HEK293T (cell line): Measurements from ENCODE around the gene CD53.

Source experiments
- ELF4 ChIP-seq: fragments of 450-650 bp; IDR thresholded peaks from 2 replicates; pipeline ENCODE4 v1.6.1; 2017; ENCODE audit warnings: antibody characterized with exemption
- FOXA1 ChIP-seq: fragments of 450-650 bp; IDR thresholded peaks from 2 replicates; pipeline ENCODE4 v1.6.1; 2016; ENCODE audit warnings: mild to moderate bottlenecking
- FOXK2 ChIP-seq: fragments of 450-650 bp; IDR thresholded peaks from 2 replicates; pipeline ENCODE4 v1.6.1; 2016; ENCODE audit warnings: mild to moderate bottlenecking
- FOXM1 ChIP-seq: fragments of 450-650 bp; IDR thresholded peaks from 2 replicates; pipeline ENCODE4 v1.6.1; 2017; ENCODE audit warnings: mild to moderate bottlenecking, borderline replicate concordance
- HDGF ChIP-seq: fragments of 450-650 bp; IDR thresholded peaks from 2 replicates; pipeline ENCODE4 v1.6.1; 2017; ENCODE audit warnings: antibody characterized with exemption, borderline replicate concordance
- L3MBTL2 ChIP-seq: fragments of 450-650 bp; conservative IDR thresholded peaks from 2 replicates; pipeline ENCODE4 v1.6.1; 2016; ENCODE audit warnings: mild to moderate bottlenecking
- NFRKB ChIP-seq: fragments of 450-650 bp; IDR thresholded peaks from 2 replicates; pipeline ENCODE4 v1.6.1; 2016; ENCODE audit warnings: mild to moderate bottlenecking, moderate library complexity
- PKNOX1 ChIP-seq: fragments of 450-650 bp; IDR thresholded peaks from 2 replicates; pipeline ENCODE4 v1.6.1; 2016
- SP1 ChIP-seq: fragments of 450-650 bp; IDR thresholded peaks from 2 replicates; pipeline ENCODE4 v1.6.1; 2017

DNA sequence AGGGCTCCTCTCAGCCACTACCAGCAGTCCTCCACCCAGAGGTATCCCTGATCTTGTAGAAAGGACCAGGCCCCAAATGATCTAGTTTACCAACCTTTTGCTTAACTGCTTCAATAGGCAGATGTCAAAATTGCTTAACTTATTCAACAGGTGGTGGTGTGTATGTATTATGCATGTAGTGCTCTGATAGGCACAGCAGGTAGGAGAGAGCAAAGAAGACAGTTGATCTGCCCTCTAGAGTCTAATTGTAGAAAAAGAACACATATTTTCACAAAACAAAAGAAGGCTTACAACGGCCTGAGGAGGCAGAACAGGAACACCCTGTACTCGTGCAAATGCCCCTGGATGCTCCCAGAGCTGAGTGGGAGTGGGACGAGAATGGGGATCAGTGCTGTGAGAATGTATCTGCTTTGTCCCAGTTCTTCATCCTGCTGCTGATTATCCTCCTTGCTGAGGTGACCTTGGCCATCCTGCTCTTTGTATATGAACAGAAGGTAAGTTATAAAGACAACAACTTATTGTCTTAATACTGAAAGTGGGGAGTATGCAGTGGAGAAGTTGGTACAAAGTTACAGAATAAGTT lies 21.1 kb downstream of the CD53 start:
- TF ChIP-seq ELF4 (no peak), FOXM1 (no peak), NFRKB (no peak), SP1 (no peak), HDGF (no peak), L3MBTL2 (no peak), FOXK2 (no peak), PKNOX1 (no peak), FOXA1 (no peak)
